OCI-LY1 (cell line): ENCODE results near the gene MARCHF6.

ENCODE experiments used
- H2AFZ ChIP-seq: fragments of 200-600 bp; sonication (generic), shearing (Covaris generic); 2 replicates; pipeline ENCODE4 v1.6.0; 2014; ENCODE audit warnings: antibody characterized with exemption, mild to moderate bottlenecking, low read length
- H3F3A ChIP-seq: fragments of 200-600 bp; sonication (generic), shearing (Covaris generic); 2 replicates; pipeline ENCODE4 v1.6.0; 2014; ENCODE audit warnings: mild to moderate bottlenecking, antibody characterized with exemption, low read length, moderate library complexity; ENCODE audit not compliant: insufficient read depth
- H3K27ac ChIP-seq: fragments of 200-600 bp; sonication (generic); 2 replicates; pipeline ENCODE4 v1.5.1; 2014; ENCODE audit warnings: low read length, mixed run types, mild to moderate bottlenecking, low read depth; ENCODE audit not compliant: poor library complexity, severe bottlenecking
- H3K27me3 ChIP-seq: fragments of 200-600 bp; sonication (generic); 2 replicates; pipeline ENCODE4 v1.6.0; 2014; ENCODE audit warnings: antibody characterized with exemption, mild to moderate bottlenecking, low read length, moderate library complexity; ENCODE audit not compliant: insufficient read depth
- H3K36me3 ChIP-seq: fragments of 200-600 bp; sonication (generic); 2 replicates; pipeline ENCODE4 v1.6.1; 2014; ENCODE audit warnings: mild to moderate bottlenecking, antibody characterized with exemption, low read length, moderate library complexity, mixed read lengths; ENCODE audit not compliant: insufficient read depth
- H3K4me1 ChIP-seq: fragments of 200-600 bp; sonication (generic); 2 replicates; pipeline ENCODE4 v1.5.1; 2014; ENCODE audit warnings: mild to moderate bottlenecking, low read length, moderate library complexity; ENCODE audit not compliant: insufficient read depth, severe bottlenecking
- H3K4me2 ChIP-seq: fragments of 200-600 bp; sonication (generic), shearing (Covaris generic); 2 replicates; pipeline ENCODE4 v1.6.1; 2014; ENCODE audit warnings: low read length
- H3K4me3 ChIP-seq: fragments of 200-600 bp; sonication (generic); 2 replicates; pipeline ENCODE4 v1.5.1; 2014; ENCODE audit warnings: low read length, low read depth, mild to moderate bottlenecking, mixed read lengths; ENCODE audit not compliant: poor library complexity, severe bottlenecking
- H3K79me2 ChIP-seq: fragments of 200-600 bp; shearing (Covaris generic); 2 replicates; pipeline ENCODE4 v1.6.1; 2016; ENCODE audit warnings: mixed run types, low read length, mixed read lengths; ENCODE audit not compliant: insufficient read depth
- H3K9ac ChIP-seq: fragments of 200-600 bp; sonication (generic), shearing (Covaris generic); 2 replicates; pipeline ENCODE4 v1.6.1; 2014; ENCODE audit warnings: mild to moderate bottlenecking, low read length, mixed read lengths
- H3K9me2 ChIP-seq: fragments of 200-600 bp; sonication (generic), shearing (Covaris generic); 2 replicates; pipeline ENCODE4 v1.6.1; 2014; ENCODE audit warnings: low read depth, mild to moderate bottlenecking, low read length, mixed read lengths
- H3K9me3 ChIP-seq: fragments of 200-600 bp; shearing (Covaris generic); 2 replicates; pipeline ENCODE4 v1.6.1; 2014; ENCODE audit warnings: low read length, mixed read lengths
- H4K20me1 ChIP-seq: fragments of 200-600 bp; sonication (generic), shearing (Covaris generic); 2 replicates; pipeline ENCODE4 v1.6.0; 2016; ENCODE audit warnings: mild to moderate bottlenecking, low read length; ENCODE audit not compliant: insufficient read depth
- CTCF ChIP-seq: fragments of 200-600 bp; sonication (generic), shearing (Covaris generic); IDR thresholded peaks from 2 replicates; pipeline ENCODE4 v1.5.1; 2017; ENCODE audit warnings: mild to moderate bottlenecking, antibody characterized with exemption, low read length, moderate library complexity, mixed read lengths
- EZH2 ChIP-seq: fragments of 200-600 bp; sonication (generic), shearing (Covaris generic); IDR thresholded peaks from 2 replicates; pipeline ENCODE4 v1.8.0; 2017; ENCODE audit warnings: borderline replicate concordance, mixed run types, mild to moderate bottlenecking, antibody characterized with exemption, low read length, moderate library complexity, mixed read lengths

MARCHF6 gene

GRCh38 chr5:10330511-10331230 is 22.8 kb upstream of the MARCHF6 start:
- no peak overlapping the region for H2AFZ ChIP-seq
- no peaks in the 10 kb centered on the region for H3F3A ChIP-seq
- H3K4me3 ChIP-seq, result no peak overlapping the region
- no peaks in the 10 kb centered on the region for H3K79me2 ChIP-seq
- no peak overlapping the region for H3K9ac ChIP-seq
- no peaks in the 10 kb centered on the region for H4K20me1 ChIP-seq
- H3K9me3 ChIP-seq, result no peaks in the 10 kb centered on the region
- H3K9me2 ChIP-seq, result no peaks in the 10 kb centered on the region
- peaks cover 8% of the 10 kb centered on the region for H3K4me1 ChIP-seq
- 0 out of 2 replicates have a peak, but pooled peaks cover 4% of the 10 kb centered on the region for H3K27me3 ChIP-seq
- H3K4me2 ChIP-seq, result no peak overlapping the region
- H3K36me3 ChIP-seq, result no peaks in the 10 kb centered on the region
- no peak for TF ChIP-seq CTCF
- TF ChIP-seq EZH2, result no peak
- no peak overlapping the region for H3K27ac ChIP-seq

- H3K4me3 ChIP-seq, result no peak overlapping the region
- H3K27me3 ChIP-seq, result 0 out of 2 replicates have a peak, but pooled peaks cover 4% of the 10 kb centered on the region
- H3K9ac ChIP-seq, result no peak overlapping the region
- H3K4me1 ChIP-seq, result peaks cover 8% of the 10 kb centered on the region
- H3K4me2 ChIP-seq, result no peak overlapping the region
- no peak overlapping the region for H3K27ac ChIP-seq
- no peaks in the 10 kb centered on the region for H4K20me1 ChIP-seq
- H3K9me2 ChIP-seq, result no peaks in the 10 kb centered on the region
- no peak for TF ChIP-seq EZH2
- no peak for TF ChIP-seq CTCF
- no peaks in the 10 kb centered on the region for H3K36me3 ChIP-seq
- H3K79me2 ChIP-seq, result no peaks in the 10 kb centered on the region
- no peaks in the 10 kb centered on the region for H3F3A ChIP-seq
- no peak overlapping the region for H2AFZ ChIP-seq
- no peaks in the 10 kb centered on the region for H3K9me3 ChIP-seq
These were observed 22.1 kb upstream of the MARCHF6 start for GRCh38 chr5:10331341-10331796.

GRCh38 chr5:10332301-10332700 is 21.2 kb upstream of the MARCHF6 start:
- Histone ChIP-seq H3K9me3 (no peaks in the 10 kb centered on the region), H3K79me2 (no peaks in the 10 kb centered on the region), H3K9ac (no peak overlapping the region), H3K4me2 (no peak overlapping the region), H3K27ac (no peak overlapping the region), H3K4me1 (peaks cover 8% of the 10 kb centered on the region), H3K36me3 (no peaks in the 10 kb centered on the region), H3F3A (no peaks in the 10 kb centered on the region), H3K27me3 (0 out of 2 replicates have a peak, but pooled peaks cover 4% of the 10 kb centered on the region), H3K4me3 (no peak overlapping the region), H3K9me2 (no peaks in the 10 kb centered on the region), H4K20me1 (no peaks in the 10 kb centered on the region), H2AFZ (no peak overlapping the region)
- no peak for TF ChIP-seq EZH2
- TF ChIP-seq CTCF, result no peak
